ENCODE measurements around the gene LAMTOR1. TPM values are rescaled to one million over a fixed set of nuclear protein-coding genes. Genes with fewer than 3 reads are reported as not detected.
A peak's percentile ranks its signal among the peaks of the same experiment; 100 is the strongest.

The LAMTOR1 gene
- total RNA-seq, 1 experiment from 2014 or later = 160 TPM

DNA sequence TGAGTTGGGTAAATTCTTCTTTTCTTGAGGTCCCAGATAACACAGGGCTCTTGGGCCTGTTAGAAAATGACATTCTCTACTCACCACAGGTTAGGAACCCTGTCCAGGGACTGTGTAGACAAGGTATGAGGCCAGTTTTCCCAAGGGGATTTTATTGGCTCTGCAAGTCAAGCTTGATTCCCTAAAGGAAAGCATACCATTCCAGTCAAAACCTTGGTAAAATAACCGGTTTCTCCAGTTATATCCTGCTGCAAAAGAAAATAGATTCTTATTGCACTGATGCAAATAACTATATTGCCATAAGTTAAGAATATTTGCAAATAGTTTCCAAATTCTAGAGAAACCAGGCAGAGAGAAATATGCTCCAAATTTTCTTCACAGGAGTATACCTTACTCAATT, 22.9 kb upstream of the LAMTOR1 start:
- Histone ChIP-seq H4K20me1 (ENCODE audit: low read length) (no peaks in the 10 kb centered on the region), H3K79me2 (ENCODE audit: low read length) (no peaks in the 10 kb centered on the region), H3K9ac (ENCODE audit: low read length) (no peak overlapping the region), H3K9me3 (ENCODE audit: low read length) (peaks cover 9% of the 10 kb centered on the region), H3F3A (ENCODE audit: low read length, unreplicated experiment) (no peaks in the 10 kb centered on the region), H3K9me2 (replicated peaks; ENCODE audit: low read length) (no peaks in the 10 kb centered on the region), H3K4me1 (ENCODE audit: insufficient read depth, low read length) (no peaks in the 10 kb centered on the region), H3K27ac (ENCODE audit: low read length) (no peak overlapping the region), H3K4me2 (ENCODE audit: low read length) (no peak overlapping the region), H2AFZ (ENCODE audit: low read length) (no peak overlapping the region), H3K27me3 (ENCODE audit: low read length) (no peaks in the 10 kb centered on the region), H3K36me3 (ENCODE audit: low read depth, low read length) (no peaks in the 10 kb centered on the region), H3K4me3 (ENCODE audit: low read length) (no peak overlapping the region)
- BruUV-seq (replicated peaks) = no TSS peak
- ATAC-seq (no peak), DNase-seq (peak; percentile 50)
- POLR2A ChIA-PET (ENCODE audit: unreplicated experiment) = interaction anchor here (0.5 kb wide), 1 partner anchor 18 kb away, joined by 3 read pairs; no protein-coding TSS in a partner anchor
- intact Hi-C loops (cut with micrococcal nuclease) = no loop called here
- CTCF ChIA-PET = interaction anchor here (0.9 kb wide), 1 partner anchor 97 kb away, joined by 3 read pairs; no protein-coding TSS in a partner anchor
- TF ChIP-seq EZH2 (IDR thresholded peaks at IDR 0.05; ENCODE audit: low read length, unreplicated experiment) (no peak), EZH2phosphoT487 (IDR thresholded peaks at IDR 0.05; ENCODE audit: borderline replicate concordance, low read length) (no peak)
- TF ChIP-seq, protein P1, sequence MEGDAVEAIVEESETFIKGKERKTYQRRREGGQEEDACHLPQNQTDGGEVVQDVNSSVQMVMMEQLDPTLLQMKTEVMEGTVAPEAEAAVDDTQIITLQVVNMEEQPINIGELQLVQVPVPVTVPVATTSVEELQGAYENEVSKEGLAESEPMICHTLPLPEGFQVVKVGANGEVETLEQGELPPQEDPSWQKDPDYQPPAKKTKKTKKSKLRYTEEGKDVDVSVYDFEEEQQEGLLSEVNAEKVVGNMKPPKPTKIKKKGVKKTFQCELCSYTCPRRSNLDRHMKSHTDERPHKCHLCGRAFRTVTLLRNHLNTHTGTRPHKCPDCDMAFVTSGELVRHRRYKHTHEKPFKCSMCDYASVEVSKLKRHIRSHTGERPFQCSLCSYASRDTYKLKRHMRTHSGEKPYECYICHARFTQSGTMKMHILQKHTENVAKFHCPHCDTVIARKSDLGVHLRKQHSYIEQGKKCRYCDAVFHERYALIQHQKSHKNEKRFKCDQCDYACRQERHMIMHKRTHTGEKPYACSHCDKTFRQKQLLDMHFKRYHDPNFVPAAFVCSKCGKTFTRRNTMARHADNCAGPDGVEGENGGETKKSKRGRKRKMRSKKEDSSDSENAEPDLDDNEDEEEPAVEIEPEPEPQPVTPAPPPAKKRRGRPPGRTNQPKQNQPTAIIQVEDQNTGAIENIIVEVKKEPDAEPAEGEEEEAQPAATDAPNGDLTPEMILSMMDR (conservative IDR thresholded peaks at IDR 0.05; ENCODE audit: low read depth, low read length) = no peak

DNA sequence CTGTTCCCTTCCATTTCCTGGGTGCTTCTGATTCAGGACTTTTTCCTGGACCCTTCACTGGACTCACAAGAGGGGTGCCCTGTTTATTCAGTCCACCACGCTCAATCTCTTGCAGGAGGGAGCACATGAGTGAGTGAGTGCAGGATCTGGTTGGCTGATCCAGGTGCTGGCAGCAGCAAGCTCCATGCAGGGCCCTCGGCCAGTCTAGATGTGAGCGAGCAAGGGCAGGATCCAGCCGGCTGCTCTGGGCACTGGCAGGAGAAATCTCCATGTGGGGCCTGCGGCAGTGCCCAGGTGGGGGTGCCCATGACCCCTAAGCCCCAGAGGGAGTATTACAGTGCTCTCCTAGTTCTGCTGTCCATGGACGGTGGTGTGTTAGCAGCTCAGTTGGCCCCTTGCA, 20.9 kb upstream of the LAMTOR1 start:
- ChIA-PET POLR2A (ENCODE audit: unreplicated experiment) (no interaction called here), CTCF (no interaction called here)
- Histone ChIP-seq H3K79me2 (ENCODE audit: low read length) (no peaks in the 10 kb centered on the region), H3K4me3 (ENCODE audit: low read length) (no peak overlapping the region), H2AFZ (ENCODE audit: low read length) (no peak overlapping the region), H3K4me1 (ENCODE audit: insufficient read depth, low read length) (no peaks in the 10 kb centered on the region), H3K27ac (ENCODE audit: low read length) (no peak overlapping the region), H3K27me3 (ENCODE audit: low read length) (no peaks in the 10 kb centered on the region), H3K4me2 (ENCODE audit: low read length) (no peak overlapping the region), H4K20me1 (ENCODE audit: low read length) (no peaks in the 10 kb centered on the region), H3K9ac (ENCODE audit: low read length) (no peak overlapping the region), H3K9me3 (ENCODE audit: low read length) (peaks cover 9% of the 10 kb centered on the region), H3K9me2 (replicated peaks; ENCODE audit: low read length) (no peaks in the 10 kb centered on the region), H3F3A (ENCODE audit: low read length, unreplicated experiment) (no peaks in the 10 kb centered on the region), H3K36me3 (ENCODE audit: low read depth, low read length) (no peaks in the 10 kb centered on the region)
- TF ChIP-seq EZH2 (IDR thresholded peaks at IDR 0.05; ENCODE audit: low read length, unreplicated experiment) (no peak), EZH2phosphoT487 (IDR thresholded peaks at IDR 0.05; ENCODE audit: borderline replicate concordance, low read length) (no peak)
- TF ChIP-seq, protein P1 (conservative IDR thresholded peaks at IDR 0.05; ENCODE audit: low read depth, low read length) = no peak
- DNase-seq (no peak), ATAC-seq (no peak)
- no TSS peak for BruUV-seq (replicated peaks)
- intact Hi-C loops (cut with micrococcal nuclease) = no loop called here

DNA sequence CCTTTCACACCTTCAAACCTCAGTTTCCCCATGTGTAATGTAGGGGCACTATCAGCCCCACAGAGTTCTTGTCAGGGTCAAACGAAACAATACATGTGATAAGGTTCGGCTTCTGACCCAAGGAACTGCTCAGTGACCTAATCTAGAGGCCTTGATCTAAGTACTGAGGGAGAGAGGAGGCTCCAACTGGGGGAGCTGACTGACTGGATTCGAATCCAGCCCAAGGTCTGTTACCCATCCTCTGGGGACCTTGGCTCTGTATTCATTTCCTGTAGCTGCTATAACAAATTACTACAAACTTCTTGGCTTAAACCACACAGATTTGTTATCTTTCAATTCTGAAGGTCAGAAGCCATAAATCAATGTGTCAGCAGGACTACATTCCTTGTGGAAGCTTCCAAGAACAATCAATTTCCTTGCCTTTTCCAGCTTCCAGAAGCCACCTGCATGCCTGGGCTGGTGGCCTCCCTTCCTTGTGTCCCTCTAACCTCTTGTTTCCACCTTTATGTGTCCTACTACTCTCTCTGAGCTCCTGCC, 20.1 kb upstream of the LAMTOR1 start:
- Histone ChIP-seq H3K27me3 (ENCODE audit: low read length) (no peaks in the 10 kb centered on the region), H4K20me1 (ENCODE audit: low read length) (no peaks in the 10 kb centered on the region), H3K9me3 (ENCODE audit: low read length) (peaks cover 9% of the 10 kb centered on the region), H2AFZ (ENCODE audit: low read length) (no peak overlapping the region), H3F3A (ENCODE audit: low read length, unreplicated experiment) (no peaks in the 10 kb centered on the region), H3K9ac (ENCODE audit: low read length) (no peak overlapping the region), H3K4me3 (ENCODE audit: low read length) (no peak overlapping the region), H3K79me2 (ENCODE audit: low read length) (no peaks in the 10 kb centered on the region), H3K4me2 (ENCODE audit: low read length) (no peak overlapping the region), H3K36me3 (ENCODE audit: low read depth, low read length) (no peaks in the 10 kb centered on the region), H3K27ac (ENCODE audit: low read length) (no peak overlapping the region), H3K9me2 (replicated peaks; ENCODE audit: low read length) (no peaks in the 10 kb centered on the region), H3K4me1 (ENCODE audit: insufficient read depth, low read length) (no peaks in the 10 kb centered on the region)
- TF ChIP-seq, protein P1 (conservative IDR thresholded peaks at IDR 0.05; ENCODE audit: low read depth, low read length) = no peak
- no peak for TF ChIP-seq EZH2phosphoT487 (IDR thresholded peaks at IDR 0.05; ENCODE audit: borderline replicate concordance, low read length)
- no peak for TF ChIP-seq EZH2 (IDR thresholded peaks at IDR 0.05; ENCODE audit: low read length, unreplicated experiment)
- no peak for DNase-seq
- BruUV-seq (replicated peaks) = no TSS peak
- intact Hi-C loops (cut with micrococcal nuclease) = no loop called here
- POLR2A ChIA-PET (ENCODE audit: unreplicated experiment) = no interaction called here
- no peak for ATAC-seq
- CTCF ChIA-PET = no interaction called here
